Fibroblast of lung (primary cell): Measurements from ENCODE around the gene C1QTNF5. TPM values are rescaled to one million over a fixed set of nuclear protein-coding genes. Genes with fewer than 3 reads are reported as not detected.

Experiments used
- DNase-seq, 2 donors: peaks; one replicate each; pipeline versions ENCODE4 v3.0.0 to v3.0.0-alpha.2; 2010; ENCODE audit warnings: low read depth in 2 of 2
- H2AFZ ChIP-seq: 2 replicates; pipeline ENCODE4 v1.5.1; 2012; ENCODE audit warnings: low read length, control low read depth, inconsistent platforms
- H3K27ac ChIP-seq: 2 replicates; pipeline ENCODE4 v1.5.1; 2011; ENCODE audit warnings: low read length, control low read depth; ENCODE audit not compliant: insufficient read depth
- H3K27me3 ChIP-seq: 2 replicates; pipeline ENCODE4 v1.5.1; 2011; ENCODE audit warnings: mild to moderate bottlenecking, low read length; ENCODE audit not compliant: control insufficient read depth, insufficient read depth
- H3K36me3 ChIP-seq: 2 replicates; pipeline ENCODE4 v1.5.1; 2011; ENCODE audit warnings: low read length; ENCODE audit not compliant: control insufficient read depth, insufficient read depth
- H3K4me1 ChIP-seq: 2 replicates; pipeline ENCODE4 v1.5.1; 2011; ENCODE audit warnings: low read length; ENCODE audit not compliant: control insufficient read depth, insufficient read depth; ENCODE audit errors: extremely low read depth
- H3K4me2 ChIP-seq: 2 replicates; pipeline ENCODE4 v1.5.1; 2011; ENCODE audit warnings: low read length, control low read depth; ENCODE audit not compliant: insufficient read depth; ENCODE audit errors: extremely low read depth
- H3K4me3 ChIP-seq, 4 experiments: fragments of 200-600 bp in 1 of 4; sonication (generic) in 1 of 4; replicated peaks in 1 of 4; 2 replicates each; pipeline ENCODE4 v1.5.1; 2011 to 2016; ENCODE audit warnings: low read length in 4 of 4, low read depth in 3 of 4, mild to moderate bottlenecking in 3 of 4, control low read depth in 2 of 4, inconsistent platforms in 1 of 4, mixed read lengths in 1 of 4; ENCODE audit not compliant: insufficient read depth in 1 of 4; ENCODE audit errors: control extremely low read depth in 1 of 4
- H3K79me2 ChIP-seq: 2 replicates; pipeline ENCODE4 v1.5.1; 2012; ENCODE audit warnings: mild to moderate bottlenecking, low read length, inconsistent platforms; ENCODE audit not compliant: control insufficient read depth, insufficient read depth
- H3K9ac ChIP-seq: 2 replicates; pipeline ENCODE4 v1.5.1; 2011; ENCODE audit warnings: mild to moderate bottlenecking, low read length, control low read depth; ENCODE audit not compliant: insufficient read depth
- H3K9me3 ChIP-seq: 2 replicates; pipeline ENCODE4 v1.5.1; 2012; ENCODE audit warnings: low read depth, low read length; ENCODE audit not compliant: control insufficient read depth, insufficient read depth
- H4K20me1 ChIP-seq: 2 replicates; pipeline ENCODE4 v1.5.1; 2011; ENCODE audit warnings: low read length; ENCODE audit not compliant: control insufficient read depth, insufficient read depth; ENCODE audit errors: extremely low read depth
- EZH2 ChIP-seq: IDR thresholded peaks from 2 replicates; pipeline ENCODE4 v1.5.1; 2012; ENCODE audit warnings: low read length, control low read depth, mild to moderate bottlenecking; ENCODE audit errors: missing control alignments
- polyA plus RNA-seq, 2 donors: library from polyadenylated mRNA; depleted of rRNA in 1 of 2; stranded (reverse) in 1 of 2; unstranded in 1 of 2; fragments of >200 nt; gene quantifications; 2 replicates each; pipeline ENCODE4 v1.2.1, GENCODE V29; 2011 to 2012; ENCODE audit warnings: missing spikeins in 1 of 2
- total RNA-seq: library from RNA; depleted of rRNA; stranded (reverse); fragments of >200 nt; gene quantifications from 2 replicates; pipeline ENCODE4 v1.2.1, GENCODE V29; 2014
- TF ChIP-seq, protein P1 (sequence below), 2 donors: IDR thresholded peaks in 1 of 2; conservative IDR thresholded peaks in 1 of 2; 1 replicate in 1 of 2; 2 replicates in 1 of 2; pipeline ENCODE4 v1.5.1; 2011 to 2012; ENCODE audit warnings: low read length in 2 of 2, control low read depth in 1 of 2, inconsistent platforms in 1 of 2, low read depth in 1 of 2, mild to moderate bottlenecking in 1 of 2

Gene C1QTNF5
- total and polyA plus RNA-seq, 2 donors (not counting 1 experiment from before 2014, with no cell fraction given) = 13.4 to 32.0 TPM

DNA sequence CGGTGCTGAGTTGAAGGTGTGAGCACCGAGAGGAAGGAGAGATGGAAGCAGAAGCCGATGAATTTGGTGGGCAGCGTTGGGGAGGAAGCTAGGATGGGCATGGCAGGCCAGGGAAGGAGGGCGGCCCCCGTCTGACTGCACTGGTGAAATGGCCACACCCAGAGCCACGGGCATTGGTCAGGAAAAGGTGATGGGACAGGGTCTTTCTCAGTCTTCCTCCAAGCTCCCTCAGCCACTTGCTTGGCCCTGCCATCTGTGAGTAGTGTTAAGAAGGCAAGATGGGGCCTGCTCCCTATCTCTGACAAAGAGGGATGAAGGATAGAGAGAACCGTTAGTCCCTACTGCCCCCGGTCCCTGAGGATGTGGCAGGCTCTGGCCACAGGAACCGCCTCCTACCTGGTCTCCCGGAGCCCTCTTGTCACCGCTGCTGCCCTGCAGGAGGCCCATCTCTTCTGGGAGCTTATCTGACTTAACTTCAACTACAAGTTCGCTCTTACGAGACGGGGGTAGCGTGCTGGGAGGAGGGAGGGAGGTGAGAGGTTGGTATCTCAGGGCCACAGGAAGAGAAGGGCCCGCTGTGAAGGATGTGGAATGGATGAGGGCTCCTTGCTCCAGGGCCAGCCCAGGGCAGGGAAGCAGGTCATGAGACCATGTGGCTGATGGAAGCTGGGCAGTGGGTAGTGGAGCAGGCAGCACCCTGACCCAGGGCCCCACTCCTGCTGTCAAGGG is 30.6 kb downstream of the C1QTNF5 start:
- H3K36me3 ChIP-seq = peaks cover 6% of the 10 kb centered on the region
- TF ChIP-seq, protein P1, sequence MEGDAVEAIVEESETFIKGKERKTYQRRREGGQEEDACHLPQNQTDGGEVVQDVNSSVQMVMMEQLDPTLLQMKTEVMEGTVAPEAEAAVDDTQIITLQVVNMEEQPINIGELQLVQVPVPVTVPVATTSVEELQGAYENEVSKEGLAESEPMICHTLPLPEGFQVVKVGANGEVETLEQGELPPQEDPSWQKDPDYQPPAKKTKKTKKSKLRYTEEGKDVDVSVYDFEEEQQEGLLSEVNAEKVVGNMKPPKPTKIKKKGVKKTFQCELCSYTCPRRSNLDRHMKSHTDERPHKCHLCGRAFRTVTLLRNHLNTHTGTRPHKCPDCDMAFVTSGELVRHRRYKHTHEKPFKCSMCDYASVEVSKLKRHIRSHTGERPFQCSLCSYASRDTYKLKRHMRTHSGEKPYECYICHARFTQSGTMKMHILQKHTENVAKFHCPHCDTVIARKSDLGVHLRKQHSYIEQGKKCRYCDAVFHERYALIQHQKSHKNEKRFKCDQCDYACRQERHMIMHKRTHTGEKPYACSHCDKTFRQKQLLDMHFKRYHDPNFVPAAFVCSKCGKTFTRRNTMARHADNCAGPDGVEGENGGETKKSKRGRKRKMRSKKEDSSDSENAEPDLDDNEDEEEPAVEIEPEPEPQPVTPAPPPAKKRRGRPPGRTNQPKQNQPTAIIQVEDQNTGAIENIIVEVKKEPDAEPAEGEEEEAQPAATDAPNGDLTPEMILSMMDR (conservative IDR thresholded peaks at IDR 0.05 in 1 of 2, IDR thresholded peaks at IDR 0.05 in 1 of 2; ENCODE audit: low read depth in 1 of 2, low read length in 2 of 2) = no peak
- no peak for TF ChIP-seq EZH2
- H3K27ac ChIP-seq = no peak overlapping the region
- no peaks in the 10 kb centered on the region for H3K27me3 ChIP-seq
- peaks cover 5% of the 10 kb centered on the region for H3K4me1 ChIP-seq
- no peaks in the 10 kb centered on the region for H4K20me1 ChIP-seq
- DNase-seq = no peak
- H3K9ac ChIP-seq = no peak overlapping the region
- H3K4me2 ChIP-seq = no peak overlapping the region
- H3K79me2 ChIP-seq = no peaks in the 10 kb centered on the region
- H2AFZ ChIP-seq = no peak overlapping the region
- no peaks in the 10 kb centered on the region for H3K9me3 ChIP-seq
- H3K4me3 ChIP-seq = no peak overlapping the region

DNA sequence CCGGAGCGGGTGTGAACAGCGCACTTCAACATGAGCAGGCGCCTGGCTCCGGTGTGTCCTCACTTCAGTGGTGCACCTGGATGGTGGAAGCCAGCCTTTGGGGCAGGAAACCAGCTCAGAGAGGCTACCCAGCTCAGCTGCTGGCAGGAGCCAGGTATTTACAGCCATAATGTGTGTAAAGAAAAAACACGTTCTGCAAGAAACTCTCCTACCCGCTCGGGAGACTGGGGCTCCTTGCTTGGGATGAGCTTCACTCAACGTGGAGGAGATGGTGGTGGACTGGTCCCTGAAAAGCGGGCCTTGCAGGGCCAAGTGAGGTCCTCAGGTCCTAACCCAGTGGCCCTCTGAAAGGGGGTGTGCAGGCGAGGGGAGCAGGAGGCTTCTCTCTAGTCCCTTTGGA is 31.3 kb downstream of the C1QTNF5 start:
- no peaks in the 10 kb centered on the region for H3K27me3 ChIP-seq
- no peak overlapping the region for H2AFZ ChIP-seq
- no peak overlapping the region for H3K27ac ChIP-seq
- H3K36me3 ChIP-seq = peaks cover 6% of the 10 kb centered on the region
- no peaks in the 10 kb centered on the region for H3K79me2 ChIP-seq
- H3K9me3 ChIP-seq = no peaks in the 10 kb centered on the region
- no peak for DNase-seq
- no peak overlapping the region for H3K4me3 ChIP-seq
- H3K9ac ChIP-seq = no peak overlapping the region
- no peaks in the 10 kb centered on the region for H4K20me1 ChIP-seq
- no peak overlapping the region for H3K4me2 ChIP-seq
- peaks cover 5% of the 10 kb centered on the region for H3K4me1 ChIP-seq
- TF ChIP-seq EZH2 = no peak
- TF ChIP-seq, protein P1 (conservative IDR thresholded peaks at IDR 0.05 in 1 of 2, IDR thresholded peaks at IDR 0.05 in 1 of 2; ENCODE audit: low read depth in 1 of 2, low read length in 2 of 2) = no peak

DNA sequence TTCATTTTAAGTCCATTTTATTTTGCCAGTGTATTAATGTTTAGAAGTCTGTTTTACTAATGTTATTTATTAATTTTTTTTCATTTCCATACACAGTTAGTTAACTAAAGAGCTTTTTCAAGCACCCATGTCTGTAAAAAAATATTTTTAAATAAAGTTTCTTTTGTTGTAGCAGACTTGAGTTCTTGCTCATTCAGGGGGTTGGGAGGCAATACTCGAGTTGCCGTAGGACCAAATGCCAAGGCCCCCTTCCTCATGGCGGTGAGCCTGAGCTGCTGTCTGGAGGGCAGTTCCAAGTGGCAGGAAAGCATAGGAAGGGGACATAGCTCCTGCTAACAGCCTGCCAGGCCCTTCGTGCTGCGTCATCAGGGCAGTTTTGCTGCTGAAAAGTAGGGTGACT is 32.7 kb downstream of the C1QTNF5 start:
- H3K36me3 ChIP-seq = peaks cover 8% of the 10 kb centered on the region
- no peaks in the 10 kb centered on the region for H3K27me3 ChIP-seq
- DNase-seq = no peak
- H3K79me2 ChIP-seq = no peaks in the 10 kb centered on the region
- TF ChIP-seq, protein P1 (conservative IDR thresholded peaks at IDR 0.05 in 1 of 2, IDR thresholded peaks at IDR 0.05 in 1 of 2; ENCODE audit: low read depth in 1 of 2, low read length in 2 of 2) = no peak
- TF ChIP-seq EZH2 = no peak
- no peak overlapping the region for H2AFZ ChIP-seq
- no peak overlapping the region for H3K4me2 ChIP-seq
- H3K27ac ChIP-seq = no peak overlapping the region
- no peak overlapping the region for H3K9ac ChIP-seq
- no peaks in the 10 kb centered on the region for H4K20me1 ChIP-seq
- no peaks in the 10 kb centered on the region for H3K9me3 ChIP-seq
- peaks cover 5% of the 10 kb centered on the region for H3K4me1 ChIP-seq
- no peak overlapping the region for H3K4me3 ChIP-seq
